ENCODE results near the gene STIMATE. TPM values are rescaled to one million over a fixed set of nuclear protein-coding genes. Genes with fewer than 3 reads are reported as not detected.

Gene STIMATE
- total RNA-seq, 1 donor, result 18.5 TPM

DNA sequence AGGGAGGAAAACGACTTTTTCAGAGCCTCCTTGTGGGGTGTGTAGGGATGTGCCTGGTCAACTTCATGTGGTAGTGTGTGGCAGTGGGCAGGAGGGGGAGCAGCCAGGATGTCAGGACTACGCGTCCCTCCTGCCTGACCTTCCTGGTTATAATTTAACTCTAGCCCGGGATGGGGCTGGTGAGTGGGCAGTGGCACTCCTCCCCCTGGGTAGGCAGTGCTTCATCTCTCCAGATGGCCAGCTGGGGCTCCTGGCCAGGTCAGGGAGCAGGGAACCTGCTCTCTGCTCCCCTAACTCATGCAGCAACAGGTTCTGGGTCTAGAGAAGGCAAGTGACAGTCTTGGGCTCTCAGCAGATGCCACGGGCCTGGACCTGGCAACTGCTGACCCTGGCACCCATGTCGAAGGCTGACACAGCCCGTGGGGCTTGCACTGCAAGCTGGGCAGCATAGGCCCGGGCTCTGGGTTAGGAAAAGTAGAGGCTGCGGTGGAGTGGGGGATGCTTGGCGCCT is 69.4 kb downstream of the STIMATE start:
- TF ChIP-seq, protein P1, sequence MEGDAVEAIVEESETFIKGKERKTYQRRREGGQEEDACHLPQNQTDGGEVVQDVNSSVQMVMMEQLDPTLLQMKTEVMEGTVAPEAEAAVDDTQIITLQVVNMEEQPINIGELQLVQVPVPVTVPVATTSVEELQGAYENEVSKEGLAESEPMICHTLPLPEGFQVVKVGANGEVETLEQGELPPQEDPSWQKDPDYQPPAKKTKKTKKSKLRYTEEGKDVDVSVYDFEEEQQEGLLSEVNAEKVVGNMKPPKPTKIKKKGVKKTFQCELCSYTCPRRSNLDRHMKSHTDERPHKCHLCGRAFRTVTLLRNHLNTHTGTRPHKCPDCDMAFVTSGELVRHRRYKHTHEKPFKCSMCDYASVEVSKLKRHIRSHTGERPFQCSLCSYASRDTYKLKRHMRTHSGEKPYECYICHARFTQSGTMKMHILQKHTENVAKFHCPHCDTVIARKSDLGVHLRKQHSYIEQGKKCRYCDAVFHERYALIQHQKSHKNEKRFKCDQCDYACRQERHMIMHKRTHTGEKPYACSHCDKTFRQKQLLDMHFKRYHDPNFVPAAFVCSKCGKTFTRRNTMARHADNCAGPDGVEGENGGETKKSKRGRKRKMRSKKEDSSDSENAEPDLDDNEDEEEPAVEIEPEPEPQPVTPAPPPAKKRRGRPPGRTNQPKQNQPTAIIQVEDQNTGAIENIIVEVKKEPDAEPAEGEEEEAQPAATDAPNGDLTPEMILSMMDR (IDR thresholded peaks at IDR 0.05; ENCODE audit: extremely low read depth, low read depth, low read length), result no peak
- H3K36me3 ChIP-seq (ENCODE audit: insufficient read depth, low read length), result no peaks in the 10 kb centered on the region
- no peak overlapping the region for H3K4me2 ChIP-seq (ENCODE audit: insufficient read depth, low read length)

DNA sequence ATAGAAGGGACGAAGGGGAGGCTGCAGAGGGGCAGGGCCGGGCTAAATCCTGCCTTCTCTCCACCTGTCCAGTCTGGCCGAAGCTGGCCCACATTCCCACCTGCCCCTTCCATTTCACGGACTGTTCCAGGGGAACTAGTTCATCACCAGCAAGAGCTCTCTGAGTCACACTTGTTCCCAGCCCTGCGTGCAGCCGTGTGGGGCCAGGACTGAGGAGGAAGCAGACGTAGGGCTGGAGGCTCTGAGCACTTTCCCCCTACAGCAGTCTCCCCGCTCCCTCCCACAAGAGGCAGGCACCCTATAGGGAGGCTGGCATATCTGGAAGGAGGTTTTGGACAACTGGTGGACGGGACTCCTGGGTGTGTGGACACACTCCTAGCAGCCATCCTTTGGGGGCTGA is 69.9 kb downstream of the STIMATE start:
- Histone ChIP-seq H3K9me3 (ENCODE audit: low read depth, low read length) (no peaks in the 10 kb centered on the region), H3K27me3 (ENCODE audit: insufficient read depth, low read length) (no peaks in the 10 kb centered on the region), H3K4me3 (ENCODE audit: insufficient read depth, low read length) (no peak overlapping the region), H2AFZ (ENCODE audit: low read length) (no peak overlapping the region), H3K4me2 (ENCODE audit: insufficient read depth, low read length) (no peak overlapping the region), H3K79me2 (ENCODE audit: insufficient read depth, low read length) (no peaks in the 10 kb centered on the region), H3K36me3 (ENCODE audit: insufficient read depth, low read length) (no peaks in the 10 kb centered on the region), H4K20me1 (ENCODE audit: insufficient read depth, low read length) (peaks cover 4% of the 10 kb centered on the region), H3K4me1 (ENCODE audit: insufficient read depth, low read length) (peaks cover 21% of the 10 kb centered on the region), H3K27ac (ENCODE audit: low read depth, low read length) (no peak overlapping the region)
- peak; percentile 87 for DNase-seq (ENCODE audit: insufficient read length, low spot score, missing footprints)
- TF ChIP-seq, protein P1 (IDR thresholded peaks at IDR 0.05; ENCODE audit: extremely low read depth, low read depth, low read length), result no peak

More for the DNA sequence above, 69.4 kb downstream of the STIMATE start:
- peaks cover 7% of the 10 kb centered on the region for H4K20me1 ChIP-seq (ENCODE audit: insufficient read depth, low read length)
- H3K9me3 ChIP-seq (ENCODE audit: low read depth, low read length), result no peaks in the 10 kb centered on the region
- no peak overlapping the region for H2AFZ ChIP-seq (ENCODE audit: low read length)
- DNase-seq (ENCODE audit: insufficient read length, low spot score, missing footprints), result peak; percentile 81
- no peaks in the 10 kb centered on the region for H3K79me2 ChIP-seq (ENCODE audit: insufficient read depth, low read length)
- no peaks in the 10 kb centered on the region for H3K27me3 ChIP-seq (ENCODE audit: insufficient read depth, low read length)
- H3K4me3 ChIP-seq (ENCODE audit: insufficient read depth, low read length), result no peak overlapping the region
- H3K4me1 ChIP-seq (ENCODE audit: insufficient read depth, low read length), result peaks cover 21% of the 10 kb centered on the region
- H3K27ac ChIP-seq (ENCODE audit: low read depth, low read length), result no peak overlapping the region

DNA sequence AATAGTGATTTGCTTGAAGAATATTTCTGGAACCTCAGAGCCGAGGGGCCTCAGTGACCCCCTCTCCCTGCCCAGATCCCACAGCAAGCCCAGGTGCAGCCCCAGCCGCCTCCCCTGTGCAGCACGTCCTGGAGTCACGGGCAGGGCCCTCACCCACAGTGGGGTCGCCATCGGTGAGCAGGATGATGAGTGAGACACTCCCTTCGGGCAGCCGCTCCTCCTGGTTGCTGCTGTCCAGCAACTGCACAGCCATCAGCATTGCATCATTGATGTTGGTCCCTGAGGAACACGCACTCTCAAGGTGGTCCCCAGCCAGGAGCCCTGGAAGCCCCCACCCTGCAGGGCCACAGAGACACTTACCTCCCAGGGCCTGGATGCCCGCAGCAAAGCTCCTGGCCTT is 73.3 kb downstream of the STIMATE start:
- no peak overlapping the region for H3K4me3 ChIP-seq (ENCODE audit: insufficient read depth, low read length)
- no peak overlapping the region for H2AFZ ChIP-seq (ENCODE audit: low read length)
- no peaks in the 10 kb centered on the region for H3K9me3 ChIP-seq (ENCODE audit: low read depth, low read length)

DNA sequence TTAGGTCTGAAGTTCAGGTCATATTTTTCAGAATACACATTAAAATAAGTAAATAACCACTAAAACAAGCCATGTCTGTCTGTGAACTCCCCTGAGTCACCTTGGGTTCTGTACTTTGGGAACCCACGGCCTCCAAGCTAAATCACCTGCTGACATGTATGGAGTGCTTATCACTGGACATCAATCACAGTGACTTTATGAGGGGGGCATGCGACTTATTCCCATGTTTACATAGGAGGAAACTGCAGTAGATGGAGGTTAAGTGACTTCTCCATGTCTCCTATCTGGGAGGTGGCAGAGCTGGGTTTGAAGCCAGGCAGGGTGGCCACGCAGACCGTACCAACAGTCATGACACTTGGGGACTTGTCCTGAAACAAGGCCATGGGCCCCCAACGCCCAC is 75.0 kb downstream of the STIMATE start:
- no peaks in the 10 kb centered on the region for H3K9me3 ChIP-seq (ENCODE audit: low read depth, low read length)
- no peak overlapping the region for H3K4me3 ChIP-seq (ENCODE audit: insufficient read depth, low read length)

More for the DNA sequence above, 73.3 kb downstream of the STIMATE start:
- TF ChIP-seq, protein P1 (IDR thresholded peaks at IDR 0.05; ENCODE audit: extremely low read depth, low read depth, low read length), result no peak
- Histone ChIP-seq H3K79me2 (ENCODE audit: insufficient read depth, low read length) (no peaks in the 10 kb centered on the region), H3K27ac (ENCODE audit: low read depth, low read length) (no peak overlapping the region), H3K4me2 (ENCODE audit: insufficient read depth, low read length) (no peak overlapping the region), H3K36me3 (ENCODE audit: insufficient read depth, low read length) (no peaks in the 10 kb centered on the region), H4K20me1 (ENCODE audit: insufficient read depth, low read length) (no peaks in the 10 kb centered on the region), H3K27me3 (ENCODE audit: insufficient read depth, low read length) (no peaks in the 10 kb centered on the region), H3K4me1 (ENCODE audit: insufficient read depth, low read length) (no peaks in the 10 kb centered on the region)
- no peak for DNase-seq (ENCODE audit: insufficient read length, low spot score, missing footprints)

More for the DNA sequence above, 75.0 kb downstream of the STIMATE start:
- H4K20me1 ChIP-seq (ENCODE audit: insufficient read depth, low read length), result no peaks in the 10 kb centered on the region
- H3K79me2 ChIP-seq (ENCODE audit: insufficient read depth, low read length), result no peaks in the 10 kb centered on the region
- no peak for DNase-seq (ENCODE audit: insufficient read length, low spot score, missing footprints)
- TF ChIP-seq, protein P1 (IDR thresholded peaks at IDR 0.05; ENCODE audit: extremely low read depth, low read depth, low read length), result no peak
- H3K27me3 ChIP-seq (ENCODE audit: insufficient read depth, low read length), result no peaks in the 10 kb centered on the region
- H3K36me3 ChIP-seq (ENCODE audit: insufficient read depth, low read length), result no peaks in the 10 kb centered on the region
- H3K27ac ChIP-seq (ENCODE audit: low read depth, low read length), result no peak overlapping the region
- H2AFZ ChIP-seq (ENCODE audit: low read length), result no peak overlapping the region
- no peak overlapping the region for H3K4me2 ChIP-seq (ENCODE audit: insufficient read depth, low read length)
- no peaks in the 10 kb centered on the region for H3K4me1 ChIP-seq (ENCODE audit: insufficient read depth, low read length)
